ENCODE results near the gene HSD17B1.

The HSD17B1 gene

DNA sequence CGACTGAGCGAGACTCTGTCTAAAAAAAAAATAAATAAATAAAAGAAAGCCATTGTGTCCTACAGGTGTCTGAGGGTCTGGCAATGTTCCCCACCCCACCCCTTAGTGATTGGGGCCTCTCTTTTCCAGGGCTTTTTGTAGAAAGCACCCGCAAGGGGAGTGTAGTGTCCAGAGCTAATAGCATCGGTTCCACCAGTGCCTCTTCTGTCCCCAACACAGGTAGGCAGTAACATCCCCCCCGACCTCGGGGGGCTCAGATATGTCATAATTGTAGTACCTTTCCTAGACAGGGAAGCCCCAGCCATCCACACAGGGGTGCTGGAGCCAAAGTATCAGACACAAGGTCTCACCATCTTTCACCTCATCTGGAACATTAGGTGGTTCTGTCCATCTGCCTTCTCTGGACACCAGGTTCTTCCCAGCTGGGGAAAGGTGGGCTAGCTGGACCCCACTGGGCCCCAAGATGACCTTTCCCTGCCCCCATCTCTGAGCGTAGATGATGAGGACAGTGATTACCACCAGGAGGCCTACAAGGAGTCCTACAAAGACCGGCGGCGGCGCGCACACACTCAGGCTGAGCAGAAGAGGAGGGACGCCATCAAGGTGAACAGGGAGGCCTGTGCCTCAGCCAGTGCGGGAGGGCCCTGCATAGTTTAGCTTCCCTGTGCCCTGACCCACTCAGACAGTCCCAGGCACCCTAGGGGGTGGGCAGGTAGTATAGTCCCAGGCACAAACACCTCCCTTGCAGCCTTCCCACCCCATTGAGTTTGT lies 15.8 kb downstream of the HSD17B1 start:
- POLR2A ChIA-PET: interaction anchor here (1.2 kb wide), 1 partner anchor 14 kb away, joined by 6 read pairs; no protein-coding TSS in a partner anchor
- Histone ChIP-seq H3K27me3 (replicated peaks in 2 of 5; ENCODE audit: control insufficient read depth in 4 of 5, insufficient read depth in 5 of 5, low read length in 4 of 5) (no peaks in the 10 kb centered on the region), H3K4me3 (ENCODE audit: control insufficient read depth in 1 of 7, extremely low read depth in 1 of 7, insufficient read depth in 4 of 7, low read depth in 2 of 7, low read length in 6 of 7) (peak overlapping the region in 1 of 7 experiments; percentile 86), H3K9me3 (ENCODE audit: control extremely low read depth in 1 of 5, control insufficient read depth in 4 of 5, insufficient read depth in 2 of 5, low read depth in 1 of 5, low read length in 4 of 5) (no peaks in the 10 kb centered on the region), H3K36me3 (ENCODE audit: control insufficient read depth in 4 of 4, insufficient read depth in 4 of 4, low read length in 3 of 4) (peaks cover 27 to 77% (median 54%) of the 10 kb centered on the region in 4 experiments), H3K4me1 (ENCODE audit: control extremely low read depth in 1 of 4, control insufficient read depth in 4 of 4, insufficient read depth in 4 of 4, low read length in 3 of 4) (peaks cover 4 to 41% (median 25%) of the 10 kb centered on the region in 4 experiments), H3K27ac (ENCODE audit: insufficient read depth in 1 of 2, low read depth in 1 of 2, low read length in 2 of 2, poor library complexity in 1 of 2, severe bottlenecking in 2 of 2) (peak overlapping the region in 1 of 2 experiments; percentile 20)
- 92% methylated on average over 11 of the region's 14 CpGs for WGBS (ENCODE audit: insufficient coverage)
- no peak for DNase-seq
- CTCF ChIA-PET: interaction anchor here (1.1 to 2.7 kb wide), 3 partner anchors 8 to 27 kb away, joined by 3 to 11 read pairs (median 4); partner anchors contain the start of gene PSMC3IP

DNA sequence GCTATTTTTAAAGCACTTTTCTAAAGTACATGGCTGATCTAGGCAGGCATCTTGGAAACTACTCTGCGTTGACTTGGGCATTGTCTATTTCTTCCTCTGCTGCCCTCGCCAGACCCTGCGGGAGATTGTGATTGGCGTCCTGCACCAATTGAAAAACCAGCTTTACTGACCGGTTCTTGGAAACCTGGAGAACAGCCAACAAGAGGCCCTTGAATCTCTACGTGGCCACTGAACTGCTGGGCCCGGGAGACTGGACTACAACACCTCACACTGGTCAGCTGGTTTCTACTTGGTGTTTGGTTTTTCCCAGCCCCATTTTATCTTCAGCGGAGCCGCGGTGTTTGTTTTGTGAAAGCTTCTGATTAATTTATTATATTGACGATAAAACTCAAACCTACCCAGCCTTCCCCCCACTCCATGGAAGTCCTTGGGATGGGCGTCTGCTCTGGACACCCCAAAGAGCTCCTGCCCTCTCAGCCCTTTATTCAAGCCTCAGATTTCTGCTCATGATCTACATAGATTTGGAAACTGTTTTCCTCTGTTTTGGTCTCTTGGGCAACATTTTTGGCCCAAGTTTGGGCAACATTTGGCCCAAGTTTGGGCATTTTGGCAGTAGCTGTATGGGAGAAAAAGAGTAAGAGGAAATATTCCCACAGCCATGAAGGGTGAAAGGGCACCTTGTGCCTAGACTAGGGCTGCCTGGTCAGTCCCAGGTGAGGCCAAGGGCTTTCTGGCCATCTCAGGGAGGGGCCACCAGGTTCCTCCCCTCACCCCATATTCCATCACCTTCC lies 18.9 kb downstream of the HSD17B1 start:
- CTCF ChIA-PET: no interaction called here
- WGBS (ENCODE audit: insufficient coverage): 96% methylated on average over 8 of the region's 12 CpGs
- Histone ChIP-seq H3K4me1 (ENCODE audit: control extremely low read depth in 1 of 4, control insufficient read depth in 4 of 4, insufficient read depth in 4 of 4, low read length in 3 of 4) (peaks cover 4 to 33% (median 14%) of the 10 kb centered on the region in 4 experiments), H3K27ac (ENCODE audit: insufficient read depth in 1 of 2, low read depth in 1 of 2, low read length in 2 of 2, poor library complexity in 1 of 2, severe bottlenecking in 2 of 2) (peak overlapping the region in 1 of 2 experiments; percentile 20), H3K9me3 (ENCODE audit: control extremely low read depth in 1 of 5, control insufficient read depth in 4 of 5, insufficient read depth in 2 of 5, low read depth in 1 of 5, low read length in 4 of 5) (no peaks in the 10 kb centered on the region), H3K36me3 (ENCODE audit: control insufficient read depth in 4 of 4, insufficient read depth in 4 of 4, low read length in 3 of 4) (peaks cover 27 to 68% (median 52%) of the 10 kb centered on the region in 4 experiments), H3K4me3 (ENCODE audit: control insufficient read depth in 1 of 7, extremely low read depth in 1 of 7, insufficient read depth in 4 of 7, low read depth in 2 of 7, low read length in 6 of 7) (no peak overlapping the region), H3K27me3 (replicated peaks in 2 of 5; ENCODE audit: control insufficient read depth in 4 of 5, insufficient read depth in 5 of 5, low read length in 4 of 5) (no peaks in the 10 kb centered on the region)
- no peak for DNase-seq
- POLR2A ChIA-PET: no interaction called here

DNA sequence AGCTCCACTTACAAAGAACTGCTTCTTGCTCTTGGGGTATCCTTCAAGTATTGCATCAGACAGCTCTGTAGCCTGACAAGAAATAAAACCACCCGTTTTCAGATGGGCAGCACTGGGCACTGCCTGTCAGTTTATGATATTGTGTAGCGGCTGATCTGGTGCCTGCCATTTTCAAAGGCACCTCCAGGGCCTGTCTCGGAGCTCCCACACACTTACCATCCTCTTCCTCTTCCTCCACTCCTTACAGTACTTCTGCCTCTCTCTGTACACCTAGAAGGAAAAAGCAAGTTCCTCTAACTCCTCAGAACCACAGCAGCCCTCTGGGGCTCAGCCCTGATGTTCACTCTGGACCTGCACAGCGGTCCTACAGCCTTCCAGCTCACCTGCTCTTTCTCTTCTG lies 20.4 kb downstream of the HSD17B1 start:
- no peak for DNase-seq
- Histone ChIP-seq H3K27me3 (replicated peaks in 2 of 5; ENCODE audit: control insufficient read depth in 4 of 5, insufficient read depth in 5 of 5, low read length in 4 of 5) (no peaks in the 10 kb centered on the region), H3K27ac (ENCODE audit: insufficient read depth in 1 of 2, low read depth in 1 of 2, low read length in 2 of 2, poor library complexity in 1 of 2, severe bottlenecking in 2 of 2) (no peak overlapping the region), H3K36me3 (ENCODE audit: control insufficient read depth in 4 of 4, insufficient read depth in 4 of 4, low read length in 3 of 4) (peaks cover 27 to 68% (median 52%) of the 10 kb centered on the region in 4 experiments), H3K9me3 (ENCODE audit: control extremely low read depth in 1 of 5, control insufficient read depth in 4 of 5, insufficient read depth in 2 of 5, low read depth in 1 of 5, low read length in 4 of 5) (no peaks in the 10 kb centered on the region), H3K4me3 (ENCODE audit: control insufficient read depth in 1 of 7, extremely low read depth in 1 of 7, insufficient read depth in 4 of 7, low read depth in 2 of 7, low read length in 6 of 7) (no peak overlapping the region), H3K4me1 (ENCODE audit: control extremely low read depth in 1 of 4, control insufficient read depth in 4 of 4, insufficient read depth in 4 of 4, low read length in 3 of 4) (peaks cover 2 to 33% (median 19%) of the 10 kb centered on the region in 4 experiments)
- WGBS (ENCODE audit: insufficient coverage): 94% methylated on average over 2 of the region's 4 CpGs
- ChIA-PET POLR2A (no interaction called here), CTCF (no interaction called here)

DNA sequence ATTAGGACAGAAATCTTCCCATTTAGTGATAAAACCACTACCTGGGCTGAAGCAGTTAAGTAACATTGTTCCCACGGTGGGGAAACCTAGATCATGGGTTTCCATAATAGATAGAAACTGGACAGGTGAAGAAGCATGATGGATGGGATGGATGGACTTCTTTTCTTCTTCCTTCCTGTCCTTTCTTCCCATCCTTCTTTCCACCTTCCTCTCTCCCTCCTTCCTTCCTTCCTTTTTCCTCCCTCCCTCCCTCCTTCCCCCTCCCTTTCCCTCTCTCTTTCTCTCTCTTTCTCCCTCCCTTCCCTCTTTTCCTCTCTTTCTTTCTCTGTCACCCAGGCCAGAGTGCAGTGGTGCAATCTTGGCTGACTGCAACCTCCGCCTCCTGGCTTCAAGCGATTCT lies 21.7 kb downstream of the HSD17B1 start:
- ChIA-PET POLR2A (no interaction called here), CTCF (interaction anchor here (0.5 kb wide), 1 partner anchor 233 kb away, joined by 3 read pairs; no protein-coding TSS in a partner anchor)
- H3K9me3 ChIP-seq (ENCODE audit: control extremely low read depth in 1 of 5, control insufficient read depth in 4 of 5, insufficient read depth in 2 of 5, low read depth in 1 of 5, low read length in 4 of 5): no peaks in the 10 kb centered on the region
- H3K4me3 ChIP-seq (ENCODE audit: control insufficient read depth in 1 of 7, extremely low read depth in 1 of 7, insufficient read depth in 4 of 7, low read depth in 2 of 7, low read length in 6 of 7): no peak overlapping the region
- peaks cover 25 to 58% (median 50%) of the 10 kb centered on the region in 4 experiments for H3K36me3 ChIP-seq (ENCODE audit: control insufficient read depth in 4 of 4, insufficient read depth in 4 of 4, low read length in 3 of 4)
- H3K27me3 ChIP-seq (replicated peaks in 2 of 5; ENCODE audit: control insufficient read depth in 4 of 5, insufficient read depth in 5 of 5, low read length in 4 of 5): no peaks in the 10 kb centered on the region
- H3K4me1 ChIP-seq (ENCODE audit: control extremely low read depth in 1 of 4, control insufficient read depth in 4 of 4, insufficient read depth in 4 of 4, low read length in 3 of 4): peaks cover 2 to 32% (median 23%) of the 10 kb centered on the region in 4 experiments
- H3K27ac ChIP-seq (ENCODE audit: insufficient read depth in 1 of 2, low read depth in 1 of 2, low read length in 2 of 2, poor library complexity in 1 of 2, severe bottlenecking in 2 of 2): no peak overlapping the region
- DNase-seq: no peak
- 100% methylated on average over 2 of the region's 3 CpGs for WGBS (ENCODE audit: insufficient coverage)

DNA sequence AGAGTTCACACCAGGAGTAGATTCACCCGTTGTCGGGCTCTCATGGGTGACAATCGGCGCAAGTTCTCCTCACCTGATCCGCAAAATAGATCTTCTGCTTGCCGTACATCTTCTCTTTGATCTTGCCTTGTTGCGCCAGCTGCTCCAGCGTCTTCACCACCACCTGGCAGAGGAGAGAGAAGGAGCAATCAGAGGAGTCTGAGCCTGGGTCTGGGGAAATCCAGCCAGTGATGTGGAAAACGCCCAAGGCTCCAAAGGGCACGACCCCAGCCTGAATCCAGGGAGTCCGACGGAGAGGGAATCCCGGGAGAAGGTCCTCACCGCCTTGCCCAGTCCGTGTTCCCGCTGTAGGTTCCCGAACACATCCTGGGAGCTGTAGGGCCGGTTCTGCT lies 24.4 kb downstream of the HSD17B1 start:
- peaks cover 19 to 58% (median 49%) of the 10 kb centered on the region in 4 experiments for H3K36me3 ChIP-seq (ENCODE audit: control insufficient read depth in 4 of 4, insufficient read depth in 4 of 4, low read length in 3 of 4)
- WGBS (ENCODE audit: insufficient coverage): 36% methylated on average over 14 of the region's 18 CpGs
- CTCF ChIA-PET: interaction anchor here (0.8 to 4.6 kb wide), 7 partner anchors 10 to 186 kb away, joined by 3 to 37 read pairs (median 11); partner anchors contain the start of genes CCR10 and MLX

DNA sequence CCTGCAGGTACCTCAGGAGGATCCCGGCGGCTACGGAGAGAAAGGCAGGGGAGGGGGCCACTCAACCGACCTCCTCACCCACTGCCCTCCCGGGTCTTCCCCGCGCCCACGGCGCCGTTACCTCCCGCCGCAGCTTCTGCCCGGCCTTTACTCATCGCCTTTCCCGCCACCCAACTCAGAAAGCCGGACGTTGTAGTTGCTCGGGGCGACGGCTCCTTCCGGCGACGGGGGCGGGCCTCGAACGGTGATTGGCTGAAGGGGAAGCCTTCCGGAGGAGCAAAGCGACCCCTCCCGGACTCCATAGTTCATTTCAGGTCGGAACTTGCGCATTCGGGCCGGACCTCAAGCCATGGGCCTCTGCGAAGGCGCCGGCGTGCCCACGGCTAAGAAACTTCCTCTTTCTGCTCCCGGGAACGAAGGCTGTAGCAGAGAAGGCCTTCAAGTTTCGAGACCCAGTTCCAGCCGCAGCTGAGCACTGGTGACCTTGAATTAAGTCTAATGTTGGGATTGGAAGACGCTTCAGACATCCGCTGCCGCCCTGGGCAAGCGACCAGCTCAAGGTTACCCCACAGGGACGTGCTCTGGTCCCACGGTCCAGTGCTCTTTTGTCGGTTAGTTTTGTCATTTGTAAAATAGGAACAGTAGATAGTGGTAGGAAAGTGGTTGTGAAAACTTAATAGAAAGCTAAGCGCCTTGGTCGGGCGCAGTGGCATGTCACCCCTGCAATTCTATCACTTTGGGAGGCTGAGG lies 25.0 kb downstream of the HSD17B1 start, which contains the start of gene PSMC3IP:
Gene PSMC3IP (minus strand): TSS at position 198 of the 750 bp plus-strand sequence. CDS start 43 bp downstream, at position 155.
- Histone ChIP-seq H3K27ac (ENCODE audit: insufficient read depth in 1 of 2, low read depth in 1 of 2, low read length in 2 of 2, poor library complexity in 1 of 2, severe bottlenecking in 2 of 2) (peak within 1 kb of the TSS; percentile 89 to 94), H3K27me3 (replicated peaks in 2 of 5; ENCODE audit: control insufficient read depth in 4 of 5, insufficient read depth in 5 of 5, low read length in 4 of 5) (no peaks in the 10 kb centered on the region), H3K4me1 (ENCODE audit: control extremely low read depth in 1 of 4, control insufficient read depth in 4 of 4, insufficient read depth in 4 of 4, low read length in 3 of 4) (peaks cover 2 to 32% (median 23%) of the 10 kb centered on the region in 4 experiments), H3K36me3 (ENCODE audit: control insufficient read depth in 4 of 4, insufficient read depth in 4 of 4, low read length in 3 of 4) (peaks cover 20 to 59% (median 50%) of the 10 kb centered on the region in 4 experiments), H3K4me3 (ENCODE audit: control insufficient read depth in 1 of 7, extremely low read depth in 1 of 7, insufficient read depth in 4 of 7, low read depth in 2 of 7, low read length in 6 of 7) (peak within 1 kb of the TSS; percentile 32 to 91 (median 77)), H3K9me3 (ENCODE audit: control extremely low read depth in 1 of 5, control insufficient read depth in 4 of 5, insufficient read depth in 2 of 5, low read depth in 1 of 5, low read length in 4 of 5) (no peaks in the 10 kb centered on the region)
- peak; percentile 95 to 96 (median 95) for DNase-seq
- 0% methylated on average over 30 of the region's 52 CpGs for WGBS (ENCODE audit: insufficient coverage)
- ChIA-PET CTCF (interaction anchor here (0.5 to 4.6 kb wide), 31 partner anchors 7 to 243 kb away, joined by 3 to 37 read pairs (median 4); partner anchors contain the start of genes CCR10, CNTNAP1, MLX and VPS25), POLR2A (interaction anchor here (1.0 to 2.0 kb wide), 4 partner anchors 11 to 129 kb away, joined by 3 to 14 read pairs (median 4); partner anchors contain the start of genes MLX, NAGLU, RETREG3 and TUBG1)

More for the DNA sequence above, 24.4 kb downstream of the HSD17B1 start:
- Histone ChIP-seq H3K27ac (ENCODE audit: insufficient read depth in 1 of 2, low read depth in 1 of 2, low read length in 2 of 2, poor library complexity in 1 of 2, severe bottlenecking in 2 of 2) (peak overlapping the region; percentile 89 to 94), H3K4me1 (ENCODE audit: control extremely low read depth in 1 of 4, control insufficient read depth in 4 of 4, insufficient read depth in 4 of 4, low read length in 3 of 4) (peaks cover 2 to 32% (median 23%) of the 10 kb centered on the region in 4 experiments), H3K9me3 (ENCODE audit: control extremely low read depth in 1 of 5, control insufficient read depth in 4 of 5, insufficient read depth in 2 of 5, low read depth in 1 of 5, low read length in 4 of 5) (no peaks in the 10 kb centered on the region), H3K4me3 (ENCODE audit: control insufficient read depth in 1 of 7, extremely low read depth in 1 of 7, insufficient read depth in 4 of 7, low read depth in 2 of 7, low read length in 6 of 7) (peak overlapping the region; percentile 7 to 91 (median 77)), H3K27me3 (replicated peaks in 2 of 5; ENCODE audit: control insufficient read depth in 4 of 5, insufficient read depth in 5 of 5, low read length in 4 of 5) (no peaks in the 10 kb centered on the region)
- no peak for DNase-seq
- POLR2A ChIA-PET: interaction anchor here (1.5 to 2.0 kb wide), 3 partner anchors 10 to 41 kb away, joined by 4 to 14 read pairs (median 5); partner anchors contain the start of genes MLX, NAGLU, RETREG3 and TUBG1
